SK-N-SH treated with all-trans-retinoic acid at 6 μM for 48 hours (cell line): ENCODE results near the gene PSMA6.

Source experiments
- ATAC-seq: fragments of 200-7000 bp; cut with Tn5 transposase; 3 replicates; pipeline ENCODE4 v1.9.1; 2020; ENCODE audit warnings: mild to moderate bottlenecking, moderate library complexity
- ARNTL ChIP-seq: fragments of 450-650 bp; formaldehyde crosslinking; IDR thresholded peaks from 2 replicates; pipeline ENCODE4 v1.5.0; 2020; ENCODE audit warnings: low read depth, mild to moderate bottlenecking, moderate library complexity, borderline replicate concordance
- BACH2 ChIP-seq: fragments of 250-450 bp; sonication (Bioruptor Pico); IDR thresholded peaks from 2 replicates; pipeline ENCODE4 v1.9.0; 2021; ENCODE audit warnings: mild to moderate bottlenecking, borderline replicate concordance
- CSDC2 ChIP-seq: fragments of 250-450 bp; sonication (Bioruptor Pico); IDR thresholded peaks from 2 replicates; pipeline ENCODE4 v1.5.0; 2020; ENCODE audit warnings: mild to moderate bottlenecking, moderate library complexity
- ESRRG ChIP-seq: fragments of 250-450 bp; sonication (Bioruptor Pico); IDR thresholded peaks from 2 replicates; pipeline ENCODE4 v1.6.1; 2021; ENCODE audit warnings: mild to moderate bottlenecking
- GLIS3 ChIP-seq: fragments of 250-450 bp; sonication (Bioruptor Pico); IDR thresholded peaks from 2 replicates; pipeline ENCODE4 v1.5.0; 2020; ENCODE audit warnings: mild to moderate bottlenecking, moderate library complexity
- ISL1 ChIP-seq: fragments of 250-450 bp; sonication (Bioruptor Pico); IDR thresholded peaks from 2 replicates; pipeline ENCODE4 v2.1.2; 2022; ENCODE audit warnings: mild to moderate bottlenecking, moderate library complexity
- OSR1 ChIP-seq: fragments of 250-450 bp; sonication (Bioruptor Pico); IDR thresholded peaks from 2 replicates; pipeline ENCODE4 v1.8.0; 2022; ENCODE audit warnings: moderate library complexity, mild to moderate bottlenecking, inconsistent platforms
- PPARA ChIP-seq: fragments of 250-450 bp; sonication (Bioruptor Pico); IDR thresholded peaks from 2 replicates; pipeline ENCODE4 v1.5.0; 2020; ENCODE audit warnings: mild to moderate bottlenecking, borderline replicate concordance
- RARB ChIP-seq: fragments of 250-450 bp; sonication (Bioruptor Pico); IDR thresholded peaks from 2 replicates; pipeline ENCODE4 v1.8.0; 2021; ENCODE audit warnings: mild to moderate bottlenecking, moderate library complexity
- SNAI2 ChIP-seq: fragments of 250-450 bp; sonication (Bioruptor Pico); IDR thresholded peaks from 2 replicates; pipeline ENCODE4 v1.5.0; 2020; ENCODE audit warnings: mild to moderate bottlenecking, moderate library complexity
- TCF4 ChIP-seq: fragments of 250-450 bp; sonication (Bioruptor Pico); IDR thresholded peaks from 2 replicates; pipeline ENCODE4 v1.8.0; 2021; ENCODE audit warnings: mild to moderate bottlenecking, moderate library complexity, borderline replicate concordance
- TOX ChIP-seq: fragments of 250-450 bp; sonication (Bioruptor Pico); IDR thresholded peaks from 2 replicates; pipeline ENCODE4 v1.8.0; 2021; ENCODE audit warnings: mild to moderate bottlenecking, moderate library complexity, borderline replicate concordance
- ZC3H10 ChIP-seq: fragments of 250-450 bp; sonication (Bioruptor Pico); IDR thresholded peaks from 2 replicates; pipeline ENCODE4 v1.5.1; 2021; ENCODE audit warnings: mild to moderate bottlenecking, moderate library complexity
- ZFP3 ChIP-seq: fragments of 250-450 bp; sonication (Bioruptor Pico); IDR thresholded peaks from 2 replicates; pipeline ENCODE4 v1.5.0; 2020; ENCODE audit warnings: mild to moderate bottlenecking, moderate library complexity
- ZFP30 ChIP-seq: fragments of 450-650 bp; formaldehyde crosslinking; IDR thresholded peaks from 2 replicates; pipeline ENCODE4 v1.5.0; 2022; ENCODE audit warnings: mild to moderate bottlenecking, moderate library complexity
- ZNF565 ChIP-seq: fragments of 450-650 bp; formaldehyde crosslinking; conservative IDR thresholded peaks from 2 replicates; pipeline ENCODE4 v1.5.0; 2020; ENCODE audit warnings: low read depth, mild to moderate bottlenecking, moderate library complexity
- ZNF70 ChIP-seq: fragments of 450-650 bp; formaldehyde crosslinking; IDR thresholded peaks from 2 replicates; pipeline ENCODE4 v1.5.0; 2020; ENCODE audit warnings: mild to moderate bottlenecking, moderate library complexity
- ZNF8 ChIP-seq: fragments of 450-650 bp; formaldehyde crosslinking; IDR thresholded peaks from 2 replicates; pipeline ENCODE4 v1.5.0; 2020; ENCODE audit warnings: mild to moderate bottlenecking, moderate library complexity
- TF ChIP-seq, protein P1 (sequence below): fragments of 250-450 bp; sonication (Bioruptor Pico); IDR thresholded peaks from 2 replicates; pipeline ENCODE4 v1.8.0; 2020; ENCODE audit warnings: mild to moderate bottlenecking, moderate library complexity, borderline replicate concordance
- TF ChIP-seq, protein P2 (sequence below): fragments of 250-450 bp; sonication (Bioruptor Pico); IDR thresholded peaks from 2 replicates; pipeline ENCODE4 v1.5.0; 2020; ENCODE audit warnings: mild to moderate bottlenecking, moderate library complexity
- TF ChIP-seq, protein P3 (sequence below): fragments of 250-450 bp; sonication (Bioruptor Pico); IDR thresholded peaks from 2 replicates; pipeline ENCODE4 v1.8.0; 2021; ENCODE audit warnings: low read depth, mild to moderate bottlenecking, moderate library complexity, borderline replicate concordance
- TF ChIP-seq, protein P4 (sequence below): fragments of 250-450 bp; sonication (Bioruptor Pico); IDR thresholded peaks from 2 replicates; pipeline ENCODE4 v1.5.1; 2021; ENCODE audit warnings: mild to moderate bottlenecking, moderate library complexity
- TF ChIP-seq, protein P5 (sequence below): fragments of 250-450 bp; sonication (Bioruptor Pico); IDR thresholded peaks from 2 replicates; pipeline ENCODE4 v1.5.1; 2020; ENCODE audit warnings: low read depth, mild to moderate bottlenecking, moderate library complexity

Gene PSMA6

DNA sequence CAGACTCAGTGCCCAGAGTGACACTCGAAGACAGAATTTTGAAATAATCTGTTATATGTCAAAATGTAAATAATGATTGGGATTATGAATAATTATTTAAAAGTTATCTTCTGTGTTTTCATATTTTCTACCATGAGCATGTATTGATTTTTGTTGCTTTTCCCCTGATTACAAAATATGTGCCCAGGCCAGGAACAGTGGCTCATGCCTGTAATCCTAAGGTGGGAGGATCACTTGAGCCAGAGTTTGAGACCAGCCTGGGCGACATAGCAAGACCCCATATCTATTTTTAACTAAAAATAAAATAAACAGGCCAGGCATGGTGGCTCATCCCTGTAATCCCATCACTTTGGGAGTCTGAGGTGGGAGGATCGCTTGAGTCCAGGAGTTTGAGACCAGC lies 13.5 kb downstream of the PSMA6 start:
- no peak for ATAC-seq
- no peak for TF ChIP-seq ZFP3

DNA sequence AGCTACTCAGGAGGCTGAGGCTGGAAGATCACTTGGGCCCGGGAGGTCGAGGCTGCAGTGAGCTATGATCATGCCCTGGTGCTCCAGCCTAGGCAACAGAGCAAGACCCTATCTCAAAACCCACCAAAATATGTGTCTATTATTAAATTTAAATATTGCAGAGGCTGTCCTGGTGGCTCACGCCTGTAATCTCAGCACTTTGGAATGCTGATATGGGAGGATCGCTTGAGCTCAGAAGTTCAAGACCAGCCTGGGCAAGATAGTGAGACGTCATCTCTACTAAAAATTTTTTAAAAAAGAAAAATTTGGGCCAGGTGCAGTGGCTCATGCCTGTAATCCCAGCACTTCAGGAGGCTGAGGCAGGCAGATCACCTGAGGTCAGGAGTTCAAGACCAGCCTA lies 13.9 kb downstream of the PSMA6 start:
- TF ChIP-seq, protein P1, sequence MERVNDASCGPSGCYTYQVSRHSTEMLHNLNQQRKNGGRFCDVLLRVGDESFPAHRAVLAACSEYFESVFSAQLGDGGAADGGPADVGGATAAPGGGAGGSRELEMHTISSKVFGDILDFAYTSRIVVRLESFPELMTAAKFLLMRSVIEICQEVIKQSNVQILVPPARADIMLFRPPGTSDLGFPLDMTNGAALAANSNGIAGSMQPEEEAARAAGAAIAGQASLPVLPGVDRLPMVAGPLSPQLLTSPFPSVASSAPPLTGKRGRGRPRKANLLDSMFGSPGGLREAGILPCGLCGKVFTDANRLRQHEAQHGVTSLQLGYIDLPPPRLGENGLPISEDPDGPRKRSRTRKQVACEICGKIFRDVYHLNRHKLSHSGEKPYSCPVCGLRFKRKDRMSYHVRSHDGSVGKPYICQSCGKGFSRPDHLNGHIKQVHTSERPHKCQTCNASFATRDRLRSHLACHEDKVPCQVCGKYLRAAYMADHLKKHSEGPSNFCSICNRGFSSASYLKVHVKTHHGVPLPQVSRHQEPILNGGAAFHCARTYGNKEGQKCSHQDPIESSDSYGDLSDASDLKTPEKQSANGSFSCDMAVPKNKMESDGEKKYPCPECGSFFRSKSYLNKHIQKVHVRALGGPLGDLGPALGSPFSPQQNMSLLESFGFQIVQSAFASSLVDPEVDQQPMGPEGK (CRISPR knock-in tag), result no peak
- TF ChIP-seq ARNTL (CRISPR knock-in tag) (no peak), TOX (no peak), PPARA (no peak)
- TF ChIP-seq, all 23 proteins: peak for 0
- ATAC-seq, result no peak

DNA sequence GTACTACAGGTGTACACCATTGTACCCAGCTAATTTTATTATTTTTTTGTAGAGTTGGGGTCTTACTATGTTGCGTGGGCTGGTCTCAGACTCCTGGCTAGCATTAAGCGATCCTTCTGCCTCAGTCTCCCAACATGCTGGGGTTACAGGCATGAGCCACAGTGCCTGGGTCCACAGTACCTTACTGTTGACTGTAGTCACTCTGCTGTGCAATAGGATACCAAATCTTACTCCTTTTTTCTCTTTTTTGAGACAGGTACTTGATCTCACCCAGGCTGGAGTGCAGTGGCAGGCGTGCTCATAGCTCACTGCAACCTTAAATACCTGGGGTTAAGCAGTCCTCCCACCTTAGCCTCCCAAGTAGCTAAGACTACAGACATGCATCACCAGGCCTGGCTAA lies 25.6 kb downstream of the PSMA6 start:
- TF ChIP-seq, protein P2, sequence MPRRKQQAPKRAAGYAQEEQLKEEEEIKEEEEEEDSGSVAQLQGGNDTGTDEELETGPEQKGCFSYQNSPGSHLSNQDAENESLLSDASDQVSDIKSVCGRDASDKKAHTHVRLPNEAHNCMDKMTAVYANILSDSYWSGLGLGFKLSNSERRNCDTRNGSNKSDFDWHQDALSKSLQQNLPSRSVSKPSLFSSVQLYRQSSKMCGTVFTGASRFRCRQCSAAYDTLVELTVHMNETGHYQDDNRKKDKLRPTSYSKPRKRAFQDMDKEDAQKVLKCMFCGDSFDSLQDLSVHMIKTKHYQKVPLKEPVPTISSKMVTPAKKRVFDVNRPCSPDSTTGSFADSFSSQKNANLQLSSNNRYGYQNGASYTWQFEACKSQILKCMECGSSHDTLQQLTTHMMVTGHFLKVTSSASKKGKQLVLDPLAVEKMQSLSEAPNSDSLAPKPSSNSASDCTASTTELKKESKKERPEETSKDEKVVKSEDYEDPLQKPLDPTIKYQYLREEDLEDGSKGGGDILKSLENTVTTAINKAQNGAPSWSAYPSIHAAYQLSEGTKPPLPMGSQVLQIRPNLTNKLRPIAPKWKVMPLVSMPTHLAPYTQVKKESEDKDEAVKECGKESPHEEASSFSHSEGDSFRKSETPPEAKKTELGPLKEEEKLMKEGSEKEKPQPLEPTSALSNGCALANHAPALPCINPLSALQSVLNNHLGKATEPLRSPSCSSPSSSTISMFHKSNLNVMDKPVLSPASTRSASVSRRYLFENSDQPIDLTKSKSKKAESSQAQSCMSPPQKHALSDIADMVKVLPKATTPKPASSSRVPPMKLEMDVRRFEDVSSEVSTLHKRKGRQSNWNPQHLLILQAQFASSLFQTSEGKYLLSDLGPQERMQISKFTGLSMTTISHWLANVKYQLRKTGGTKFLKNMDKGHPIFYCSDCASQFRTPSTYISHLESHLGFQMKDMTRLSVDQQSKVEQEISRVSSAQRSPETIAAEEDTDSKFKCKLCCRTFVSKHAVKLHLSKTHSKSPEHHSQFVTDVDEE (CRISPR knock-in tag), result no peak
- no peak for TF ChIP-seq ZNF8 (CRISPR knock-in tag)
- no peak for TF ChIP-seq BACH2 (CRISPR knock-in tag)
- TF ChIP-seq, protein P3, sequence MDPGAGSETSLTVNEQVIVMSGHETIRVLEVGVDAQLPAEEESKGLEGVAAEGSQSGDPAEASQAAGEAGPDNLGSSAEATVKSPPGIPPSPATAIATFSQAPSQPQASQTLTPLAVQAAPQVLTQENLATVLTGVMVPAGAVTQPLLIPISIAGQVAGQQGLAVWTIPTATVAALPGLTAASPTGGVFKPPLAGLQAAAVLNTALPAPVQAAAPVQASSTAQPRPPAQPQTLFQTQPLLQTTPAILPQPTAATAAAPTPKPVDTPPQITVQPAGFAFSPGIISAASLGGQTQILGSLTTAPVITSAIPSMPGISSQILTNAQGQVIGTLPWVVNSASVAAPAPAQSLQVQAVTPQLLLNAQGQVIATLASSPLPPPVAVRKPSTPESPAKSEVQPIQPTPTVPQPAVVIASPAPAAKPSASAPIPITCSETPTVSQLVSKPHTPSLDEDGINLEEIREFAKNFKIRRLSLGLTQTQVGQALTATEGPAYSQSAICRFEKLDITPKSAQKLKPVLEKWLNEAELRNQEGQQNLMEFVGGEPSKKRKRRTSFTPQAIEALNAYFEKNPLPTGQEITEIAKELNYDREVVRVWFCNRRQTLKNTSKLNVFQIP (CRISPR knock-in tag), result no peak
- no peak for TF ChIP-seq ZNF70 (CRISPR knock-in tag)
- TF ChIP-seq, protein P4, sequence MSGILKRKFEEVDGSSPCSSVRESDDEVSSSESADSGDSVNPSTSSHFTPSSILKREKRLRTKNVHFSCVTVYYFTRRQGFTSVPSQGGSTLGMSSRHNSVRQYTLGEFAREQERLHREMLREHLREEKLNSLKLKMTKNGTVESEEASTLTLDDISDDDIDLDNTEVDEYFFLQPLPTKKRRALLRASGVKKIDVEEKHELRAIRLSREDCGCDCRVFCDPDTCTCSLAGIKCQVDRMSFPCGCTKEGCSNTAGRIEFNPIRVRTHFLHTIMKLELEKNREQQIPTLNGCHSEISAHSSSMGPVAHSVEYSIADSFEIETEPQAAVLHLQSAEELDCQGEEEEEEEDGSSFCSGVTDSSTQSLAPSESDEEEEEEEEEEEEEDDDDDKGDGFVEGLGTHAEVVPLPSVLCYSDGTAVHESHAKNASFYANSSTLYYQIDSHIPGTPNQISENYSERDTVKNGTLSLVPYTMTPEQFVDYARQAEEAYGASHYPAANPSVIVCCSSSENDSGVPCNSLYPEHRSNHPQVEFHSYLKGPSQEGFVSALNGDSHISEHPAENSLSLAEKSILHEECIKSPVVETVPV (CRISPR knock-in tag), result no peak
- TF ChIP-seq ZFP3, result no peak
- TF ChIP-seq OSR1 (CRISPR knock-in tag), result no peak
- no peak for TF ChIP-seq RARB (CRISPR knock-in tag)
- TF ChIP-seq GLIS3 (CRISPR knock-in tag), result no peak
- TF ChIP-seq TOX, result no peak
- TF ChIP-seq, protein P5, sequence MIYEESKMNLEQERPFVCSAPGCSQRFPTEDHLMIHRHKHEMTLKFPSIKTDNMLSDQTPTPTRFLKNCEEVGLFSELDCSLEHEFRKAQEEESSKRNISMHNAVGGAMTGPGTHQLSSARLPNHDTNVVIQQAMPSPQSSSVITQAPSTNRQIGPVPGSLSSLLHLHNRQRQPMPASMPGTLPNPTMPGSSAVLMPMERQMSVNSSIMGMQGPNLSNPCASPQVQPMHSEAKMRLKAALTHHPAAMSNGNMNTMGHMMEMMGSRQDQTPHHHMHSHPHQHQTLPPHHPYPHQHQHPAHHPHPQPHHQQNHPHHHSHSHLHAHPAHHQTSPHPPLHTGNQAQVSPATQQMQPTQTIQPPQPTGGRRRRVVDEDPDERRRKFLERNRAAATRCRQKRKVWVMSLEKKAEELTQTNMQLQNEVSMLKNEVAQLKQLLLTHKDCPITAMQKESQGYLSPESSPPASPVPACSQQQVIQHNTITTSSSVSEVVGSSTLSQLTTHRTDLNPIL, result no peak
- TF ChIP-seq ARNTL (CRISPR knock-in tag), result no peak
- TF ChIP-seq CSDC2 (CRISPR knock-in tag), result no peak
- TF ChIP-seq SNAI2 (CRISPR knock-in tag), result no peak
- TF ChIP-seq ZNF565 (CRISPR knock-in tag), result no peak
- TF ChIP-seq ZFP30 (CRISPR knock-in tag), result no peak
- no peak for TF ChIP-seq PPARA
- TF ChIP-seq ZC3H10, result no peak
- TF ChIP-seq ESRRG, result no peak

DNA sequence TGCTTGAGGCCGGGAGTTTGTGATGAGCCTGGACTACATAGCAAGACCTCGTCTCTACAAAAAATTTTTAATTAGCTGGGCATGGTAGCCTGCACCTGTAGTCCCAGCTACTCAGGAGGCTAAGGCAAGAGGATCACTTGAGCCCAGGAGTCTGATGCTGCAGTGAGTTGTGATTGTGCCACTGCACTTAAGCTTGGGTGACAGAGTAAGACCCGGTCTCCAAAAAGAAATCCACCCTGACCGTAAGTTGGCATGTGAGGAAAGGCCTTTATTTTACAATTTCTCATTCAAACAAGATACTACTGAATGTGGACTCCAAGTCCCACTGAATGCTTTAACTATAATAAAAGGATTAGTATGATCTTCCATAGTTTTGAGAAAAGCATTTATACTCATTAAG lies 27.3 kb downstream of the PSMA6 start:
- ATAC-seq, result no peak
- no peak for TF ChIP-seq GLIS3 (CRISPR knock-in tag)
- TF ChIP-seq, protein P2 (CRISPR knock-in tag), result no peak
- no peak for TF ChIP-seq ISL1 (CRISPR knock-in tag)
- TF ChIP-seq TCF4 (CRISPR knock-in tag), result no peak
- TF ChIP-seq ARNTL (CRISPR knock-in tag), result no peak
- TF ChIP-seq SNAI2 (CRISPR knock-in tag), result no peak
- no peak for TF ChIP-seq CSDC2 (CRISPR knock-in tag)
- TF ChIP-seq TOX, result no peak
- TF ChIP-seq PPARA, result no peak
- TF ChIP-seq, protein P3 (CRISPR knock-in tag), result no peak
- no peak for TF ChIP-seq ZNF565 (CRISPR knock-in tag)
- TF ChIP-seq RARB (CRISPR knock-in tag), result no peak

More for the DNA sequence above, 25.6 kb downstream of the PSMA6 start:
- ATAC-seq, result no peak
